IMR-90 (cell line): ENCODE measurements around the gene KRT7. TPM values are rescaled to one million over a fixed set of nuclear protein-coding genes. Genes with fewer than 3 reads are reported as not detected.

Experiments
- ATAC-seq: fragments of 200-7000 bp; cut with Tn5 transposase; 2 replicates; pipeline ENCODE4 v1.9.1; 2020; ENCODE audit warnings: low read depth, mild to moderate bottlenecking, moderate library complexity
- BruUV-seq: library from RNA; stranded (reverse); fragments of 400-500 nt; replicated peaks from 2 replicates; lab custom pipeline; 2021; lab: Mats Ljungman, UMichigan
- CTCF ChIA-PET: fragments of 300-600 bp; formaldehyde crosslinking; extraction: SDS; loops from one replicate; lab custom pipeline; 2021; ENCODE audit warnings: antibody characterized with exemption; lab: Yijun Ruan, JAX
- POLR2A ChIA-PET: fragments of 300-600 bp; sonication (Branson Sonifier 250); formaldehyde crosslinking; loops from one replicate; lab custom pipeline; 2022; ENCODE audit warnings: antibody characterized with exemption; ENCODE audit not compliant: unreplicated experiment; lab: Charles Lee
- DNase-seq: peaks from one replicate; pipeline ENCODE4 v3.0.0; 2013
- H2AFZ ChIP-seq: replicated peaks from 2 replicates; pipeline ENCODE3; 2013; ENCODE audit warnings: low read length, mild to moderate bottlenecking; ENCODE audit not compliant: poor library complexity
- H2AK5ac ChIP-seq: 2 replicates; pipeline ENCODE4 v1.6.1; 2013; ENCODE audit warnings: low read depth, low read length, inconsistent platforms
- H2AK9ac ChIP-seq: replicated peaks from 2 replicates; pipeline ENCODE3; 2013; ENCODE audit warnings: mild to moderate bottlenecking, low read depth, low read length, moderate library complexity; ENCODE audit not compliant: poor library complexity
- H2BK120ac ChIP-seq: 2 replicates; pipeline ENCODE4 v1.6.1; 2013; ENCODE audit warnings: low read depth, low read length, inconsistent platforms
- H2BK15ac ChIP-seq: 3 replicates; pipeline ENCODE4 v1.6.1; 2013; ENCODE audit warnings: low read depth, low read length, inconsistent platforms
- H2BK20ac ChIP-seq: 2 replicates; pipeline ENCODE4 v1.6.1; 2013; ENCODE audit warnings: low read depth, mild to moderate bottlenecking, inconsistent platforms, low read length, moderate library complexity
- H2BK5ac ChIP-seq: 2 replicates; pipeline ENCODE4 v1.6.1; 2013; ENCODE audit warnings: mild to moderate bottlenecking, low read depth, low read length, inconsistent platforms; ENCODE audit not compliant: poor library complexity, severe bottlenecking
- H3K14ac ChIP-seq: replicated peaks from 2 replicates; pipeline ENCODE4 v1.6.1; 2013; ENCODE audit warnings: low read depth, low read length, inconsistent platforms
- H3K18ac ChIP-seq: 2 replicates; pipeline ENCODE4 v1.6.1; 2013; ENCODE audit warnings: low read depth, low read length, control low read depth
- H3K23ac ChIP-seq: 2 replicates; pipeline ENCODE4 v1.6.1; 2013; ENCODE audit warnings: low read depth, low read length, inconsistent platforms
- H3K27ac ChIP-seq: 2 replicates; pipeline ENCODE4 v1.5.1; 2013; ENCODE audit warnings: mild to moderate bottlenecking, control low read depth, low read length; ENCODE audit not compliant: insufficient read depth
- H3K27me3 ChIP-seq: 2 replicates; pipeline ENCODE4 v1.6.1; 2013; ENCODE audit warnings: low read length; ENCODE audit not compliant: control insufficient read depth, insufficient read depth
- H3K36me3 ChIP-seq: 2 replicates; pipeline ENCODE4 v1.6.1; 2013; ENCODE audit warnings: low read length, mixed read lengths; ENCODE audit not compliant: control insufficient read depth, insufficient read depth
- H3K4ac ChIP-seq: 2 replicates; pipeline ENCODE4 v1.6.1; 2013; ENCODE audit warnings: low read depth, low read length, inconsistent platforms
- H3K4me1 ChIP-seq: 2 replicates; pipeline ENCODE4 v1.6.1; 2013; ENCODE audit warnings: low read length, mixed read lengths; ENCODE audit not compliant: control insufficient read depth, insufficient read depth
- H3K4me2 ChIP-seq: 2 replicates; pipeline ENCODE4 v1.6.1; 2013; ENCODE audit warnings: low read depth, mild to moderate bottlenecking, control low read depth, low read length, moderate library complexity
- H3K4me3 ChIP-seq: 2 replicates; pipeline ENCODE4 v1.5.1; 2013; ENCODE audit warnings: low read depth, mild to moderate bottlenecking, control low read depth, low read length, moderate library complexity; ENCODE audit not compliant: insufficient read depth
- H3K56ac ChIP-seq: 2 replicates; pipeline ENCODE4 v1.6.1; 2013; ENCODE audit warnings: low read length, inconsistent platforms; ENCODE audit not compliant: insufficient read depth; ENCODE audit errors: extremely low read depth
- H3K79me1 ChIP-seq, 2 experiments: 2 replicates each; pipeline ENCODE4 v1.6.1; 2013; ENCODE audit warnings: low read length in 2 of 2, inconsistent platforms in 1 of 2, low read depth in 1 of 2
- H3K9ac ChIP-seq: 2 replicates; pipeline ENCODE4 v1.6.1; 2013; ENCODE audit warnings: low read depth, low read length, control low read depth
- H3K9me1 ChIP-seq: 2 replicates; pipeline ENCODE4 v1.6.1; 2013; ENCODE audit warnings: low read length, inconsistent platforms; ENCODE audit not compliant: insufficient read depth
- H3K9me3 ChIP-seq: 2 replicates; pipeline ENCODE4 v1.6.1; 2013; ENCODE audit warnings: low read length; ENCODE audit not compliant: control insufficient read depth, insufficient read depth
- H4K20me1 ChIP-seq: 2 replicates; pipeline ENCODE4 v1.6.1; 2013; ENCODE audit warnings: low read length, inconsistent platforms; ENCODE audit not compliant: insufficient read depth
- H4K5ac ChIP-seq: 2 replicates; pipeline ENCODE4 v1.6.1; 2013; ENCODE audit warnings: mild to moderate bottlenecking, low read depth, low read length, control low read depth
- H4K8ac ChIP-seq, 2 experiments: 2 replicates each; pipeline ENCODE4 v1.6.1; 2013; ENCODE audit warnings: low read depth in 2 of 2, low read length in 2 of 2, control low read depth in 1 of 2, inconsistent platforms in 1 of 2
- H4K91ac ChIP-seq: 2 replicates; pipeline ENCODE4 v1.6.1; 2013; ENCODE audit warnings: low read depth, low read length, inconsistent platforms; ENCODE audit not compliant: insufficient read depth
- BHLHE40 ChIP-seq: fragments of 150-350 bp; IDR thresholded peaks from 2 replicates; pipeline ENCODE4 v1.6.1; 2016; ENCODE audit warnings: mild to moderate bottlenecking, low read depth, low read length
- CHD1 ChIP-seq: IDR thresholded peaks from 2 replicates; pipeline ENCODE4 v1.6.1; 2012; ENCODE audit warnings: low read depth, low read length, improper control_type of control experiment
- FOS ChIP-seq: fragments of 150-350 bp; IDR thresholded peaks from 2 replicates; pipeline ENCODE4 v1.6.1; 2016; ENCODE audit warnings: low read depth, low read length
- MAFK ChIP-seq: IDR thresholded peaks from 2 replicates; pipeline ENCODE4 v1.6.1; 2012; ENCODE audit warnings: low read depth, low read length, improper control_type of control experiment
- MAZ ChIP-seq: IDR thresholded peaks from 2 replicates; pipeline ENCODE4 v1.6.1; 2012; ENCODE audit warnings: low read depth, mild to moderate bottlenecking, low read length, improper control_type of control experiment, moderate library complexity, borderline replicate concordance
- MXI1 ChIP-seq: IDR thresholded peaks from 2 replicates; pipeline ENCODE4 v1.6.1; 2012; ENCODE audit warnings: low read depth, mild to moderate bottlenecking, low read length, moderate library complexity, borderline replicate concordance
- NFE2L2 ChIP-seq: fragments of 150-350 bp; IDR thresholded peaks from 2 replicates; pipeline ENCODE4 v1.6.1; 2016; ENCODE audit warnings: low read depth, mild to moderate bottlenecking, low read length
- POLR2A ChIP-seq: IDR thresholded peaks from 2 replicates; pipeline ENCODE4 v1.6.1; 2012; ENCODE audit warnings: mild to moderate bottlenecking, low read depth, low read length
- RAD21 ChIP-seq: IDR thresholded peaks from 2 replicates; pipeline ENCODE4 v1.6.1; 2012; ENCODE audit warnings: low read length, improper control_type of control experiment
- RCOR1 ChIP-seq: IDR thresholded peaks from 2 replicates; pipeline ENCODE4 v1.6.1; 2012; ENCODE audit warnings: mild to moderate bottlenecking, low read length, improper control_type of control experiment; ENCODE audit not compliant: insufficient replicate concordance
- RFX5 ChIP-seq: IDR thresholded peaks from 2 replicates; pipeline ENCODE4 v1.8.0; 2012; ENCODE audit warnings: low read depth, mild to moderate bottlenecking, low read length, moderate library complexity
- SMC3 ChIP-seq: fragments of 150-350 bp; IDR thresholded peaks from 2 replicates; pipeline ENCODE4 v1.6.1; 2016; ENCODE audit warnings: low read depth, mild to moderate bottlenecking, antibody characterized with exemption, low read length, moderate library complexity
- WGBS, 2 experiments: methylation state at CpG; one replicate each; pipeline versions ENCODE4 v1.1.5 to v1.1.7; 2013; ENCODE audit warnings: missing lambda C conversion rate in 2 of 2; ENCODE audit not compliant: insufficient read length in 1 of 2; ENCODE audit errors: extremely low coverage in 2 of 2; 5-methylcytosine and 5-hydroxymethylcytosine counted together
- dilution Hi-C: fragments of 300-500 bp; cut with HindIII; formaldehyde crosslinking; loops from one replicate; pipeline ENCODE4 v1.14.3; 2018; ENCODE audit warnings: low sequenced_read_pairs; ENCODE audit not compliant: unreplicated experiment
- in situ Hi-C: fragments of 300-500 bp; cut with MboI; formaldehyde crosslinking; loops from 3 replicates; pipeline ENCODE4 v1.14.3; 2019; ENCODE audit warnings: low sequenced_read_pairs, inconsistent platforms, mixed read lengths
- intact Hi-C: fragments of 100-400 bp; cut with micrococcal nuclease; formaldehyde crosslinking; loops from 2 replicates; pipeline ENCODE4 v1.10.0; 2022
- polyA plus RNA-seq, 3 experiments: library from polyadenylated mRNA; depleted of rRNA; stranded (reverse); fragments of >200 nt; gene quantifications; 2 replicates each; pipeline ENCODE4 v1.2.3, GENCODE V29; 2012; ENCODE audit warnings: low replicate concordance in 1 of 3
- total RNA-seq: library from RNA; depleted of rRNA; stranded (reverse); fragments of >200 nt; gene quantifications from 2 replicates; pipeline ENCODE4 v1.2.3, GENCODE V29; 2012
- TF ChIP-seq, protein P1 (sequence below): fragments of 150-350 bp; IDR thresholded peaks from 2 replicates; pipeline ENCODE4 v1.6.1; 2017; ENCODE audit warnings: mild to moderate bottlenecking, antibody characterized with exemption, low read length, low read depth
- TF ChIP-seq, protein P2 (sequence below): fragments of 150-350 bp; IDR thresholded peaks from 2 replicates; pipeline ENCODE4 v1.6.1; 2016; ENCODE audit warnings: low read depth, mild to moderate bottlenecking, low read length, moderate library complexity, borderline replicate concordance
- TF ChIP-seq, protein P3 (sequence below): conservative IDR thresholded peaks from 2 replicates; pipeline ENCODE4 v1.5.1; 2012; ENCODE audit warnings: mild to moderate bottlenecking, low read depth, low read length, improper control_type of control experiment

Gene KRT7
- total and polyA plus RNA-seq, 2 of the 4 experiments (the other 2 are of a cell fraction): 0.54 to 1.7 TPM

DNA sequence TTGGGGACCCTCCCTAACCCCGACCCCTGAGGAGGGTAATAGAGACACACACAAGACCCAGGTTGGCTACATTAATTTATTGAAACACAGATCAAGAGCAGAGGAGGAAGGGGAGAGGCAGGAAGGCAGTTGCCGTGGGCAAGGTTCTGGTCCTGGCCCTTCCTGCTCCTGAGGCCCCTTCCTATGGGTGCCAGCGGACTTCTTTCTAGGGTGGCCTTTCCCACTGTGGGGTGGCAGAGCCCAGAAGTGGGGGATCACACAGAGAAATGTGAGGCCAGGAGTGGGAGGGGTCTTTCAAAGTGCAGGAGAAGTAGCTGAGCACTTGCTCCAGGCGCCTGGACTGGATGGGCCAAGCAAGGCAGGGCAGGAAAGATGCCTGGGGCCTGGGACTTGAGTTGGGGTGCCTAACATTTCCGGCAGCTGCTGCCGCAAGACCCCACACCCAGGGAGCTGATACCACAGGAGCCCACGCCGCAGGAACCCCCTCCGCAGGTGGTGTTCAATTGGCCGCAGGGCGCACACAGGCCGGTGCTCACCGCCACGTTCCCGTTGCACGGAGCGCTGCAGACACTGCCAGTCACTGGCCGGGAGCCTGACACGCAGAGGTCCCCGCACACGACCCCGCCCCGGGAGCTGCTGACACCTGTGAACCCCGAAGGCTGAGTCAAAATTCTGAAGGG is 52.9 kb downstream of the KRT7 start:
- Histone ChIP-seq H4K5ac (no peak overlapping the region), H2BK120ac (peak overlapping the region; percentile 20; the same call in 1 of the 2 replicates), H3K56ac (no peak overlapping the region), H3K36me3 (no peaks in the 10 kb centered on the region), H3K23ac (no peak overlapping the region), H3K27ac (no peak overlapping the region), H3K79me1 (no peaks in the 10 kb centered on the region), H3K9me3 (no peaks in the 10 kb centered on the region), H2AK9ac (peak overlapping the region; percentile 78), H2BK5ac (no peak overlapping the region), H3K27me3 (no peaks in the 10 kb centered on the region), H3K18ac (no peak overlapping the region), H3K4ac (no peak overlapping the region), H3K14ac (0 out of 2 replicates have a peak overlapping the region, but pooled peaks have one; percentile 22), H3K4me1 (peaks cover 5% of the 10 kb centered on the region), H2BK20ac (peak overlapping the region; percentile 49; the same call in 1 of the 2 replicates), H2BK15ac (no peak overlapping the region), H2AK5ac (peak overlapping the region; percentile 28; the same call in 1 of the 2 replicates), H3K4me3 (no peak overlapping the region), H2AFZ (no peak overlapping the region), H3K9me1 (peaks cover 20% of the 10 kb centered on the region), H3K9ac (no peak overlapping the region), H3K4me2 (no peak overlapping the region), H4K91ac (0 out of 2 replicates have a peak overlapping the region, but pooled peaks have one; percentile 33), H4K20me1 (no peaks in the 10 kb centered on the region), H4K8ac (no peak overlapping the region)
- dilution Hi-C loops: no loop called here
- intact Hi-C loops: loop anchor here (10.0 kb wide), 1 partner anchor 589 kb away; no protein-coding TSS in a partner anchor
- 92% methylated on average over 20 of the region's 24 CpGs; no CpG with 5 or more reads in 1 of the 2 experiments for WGBS, 2 experiments
- CTCF ChIA-PET: interaction anchor here (1.1 kb wide), 1 partner anchor 130 kb away, joined by 3 read pairs; no protein-coding TSS in a partner anchor
- ATAC-seq (no peak), DNase-seq (no peak)
- in situ Hi-C loops: no loop called here
- no TSS peak for BruUV-seq
- POLR2A ChIA-PET: no interaction called here
- no peak for TF ChIP-seq MXI1
- TF ChIP-seq, protein P1, sequence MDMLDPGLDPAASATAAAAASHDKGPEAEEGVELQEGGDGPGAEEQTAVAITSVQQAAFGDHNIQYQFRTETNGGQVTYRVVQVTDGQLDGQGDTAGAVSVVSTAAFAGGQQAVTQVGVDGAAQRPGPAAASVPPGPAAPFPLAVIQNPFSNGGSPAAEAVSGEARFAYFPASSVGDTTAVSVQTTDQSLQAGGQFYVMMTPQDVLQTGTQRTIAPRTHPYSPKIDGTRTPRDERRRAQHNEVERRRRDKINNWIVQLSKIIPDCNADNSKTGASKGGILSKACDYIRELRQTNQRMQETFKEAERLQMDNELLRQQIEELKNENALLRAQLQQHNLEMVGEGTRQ: no peak
- no peak for TF ChIP-seq BHLHE40
- no peak for TF ChIP-seq SMC3
- no peak for TF ChIP-seq MAFK
- TF ChIP-seq RAD21: no peak
- TF ChIP-seq, protein P2, sequence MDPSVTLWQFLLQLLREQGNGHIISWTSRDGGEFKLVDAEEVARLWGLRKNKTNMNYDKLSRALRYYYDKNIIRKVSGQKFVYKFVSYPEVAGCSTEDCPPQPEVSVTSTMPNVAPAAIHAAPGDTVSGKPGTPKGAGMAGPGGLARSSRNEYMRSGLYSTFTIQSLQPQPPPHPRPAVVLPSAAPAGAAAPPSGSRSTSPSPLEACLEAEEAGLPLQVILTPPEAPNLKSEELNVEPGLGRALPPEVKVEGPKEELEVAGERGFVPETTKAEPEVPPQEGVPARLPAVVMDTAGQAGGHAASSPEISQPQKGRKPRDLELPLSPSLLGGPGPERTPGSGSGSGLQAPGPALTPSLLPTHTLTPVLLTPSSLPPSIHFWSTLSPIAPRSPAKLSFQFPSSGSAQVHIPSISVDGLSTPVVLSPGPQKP: no peak
- TF ChIP-seq MAZ: no peak
- no peak for TF ChIP-seq RCOR1
- TF ChIP-seq CHD1: no peak
- TF ChIP-seq NFE2L2: no peak
- TF ChIP-seq POLR2A: no peak
- TF ChIP-seq RFX5: no peak
- TF ChIP-seq FOS: no peak
- TF ChIP-seq, protein P3, sequence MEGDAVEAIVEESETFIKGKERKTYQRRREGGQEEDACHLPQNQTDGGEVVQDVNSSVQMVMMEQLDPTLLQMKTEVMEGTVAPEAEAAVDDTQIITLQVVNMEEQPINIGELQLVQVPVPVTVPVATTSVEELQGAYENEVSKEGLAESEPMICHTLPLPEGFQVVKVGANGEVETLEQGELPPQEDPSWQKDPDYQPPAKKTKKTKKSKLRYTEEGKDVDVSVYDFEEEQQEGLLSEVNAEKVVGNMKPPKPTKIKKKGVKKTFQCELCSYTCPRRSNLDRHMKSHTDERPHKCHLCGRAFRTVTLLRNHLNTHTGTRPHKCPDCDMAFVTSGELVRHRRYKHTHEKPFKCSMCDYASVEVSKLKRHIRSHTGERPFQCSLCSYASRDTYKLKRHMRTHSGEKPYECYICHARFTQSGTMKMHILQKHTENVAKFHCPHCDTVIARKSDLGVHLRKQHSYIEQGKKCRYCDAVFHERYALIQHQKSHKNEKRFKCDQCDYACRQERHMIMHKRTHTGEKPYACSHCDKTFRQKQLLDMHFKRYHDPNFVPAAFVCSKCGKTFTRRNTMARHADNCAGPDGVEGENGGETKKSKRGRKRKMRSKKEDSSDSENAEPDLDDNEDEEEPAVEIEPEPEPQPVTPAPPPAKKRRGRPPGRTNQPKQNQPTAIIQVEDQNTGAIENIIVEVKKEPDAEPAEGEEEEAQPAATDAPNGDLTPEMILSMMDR: no peak
